HepG2 (cell line): ENCODE results near the gene LZTS2. TPM values are rescaled to one million over a fixed set of nuclear protein-coding genes. Genes with fewer than 3 reads are reported as not detected.

Experiments used
- ATAC-seq: fragments of 200-7000 bp; cut with Tn5 transposase; 3 replicates; pipeline ENCODE4 v1.9.1; 2020; ENCODE audit warnings: mild to moderate bottlenecking, moderate library complexity
- BruUV-seq: library from RNA; stranded (reverse); fragments of 400-500 nt; replicated peaks from 2 replicates; lab custom pipeline; 2021; lab: Mats Ljungman, UMichigan
- CTCF ChIA-PET: fragments of 300-600 bp; formaldehyde crosslinking; extraction: SDS; loops from one replicate; lab custom pipeline; 2021; ENCODE audit warnings: low total read pairs, inconsistent platforms, low intra/inter-chr PET ratio; lab: Yijun Ruan, JAX
- POLR2A ChIA-PET: fragments of 350-600 bp; sonication (Branson Sonifier 250); formaldehyde crosslinking; loops from one replicate; lab custom pipeline; 2020; ENCODE audit warnings: antibody characterized with exemption, inconsistent platforms; lab: Yijun Ruan, JAX
- DNase-seq: peaks from one replicate; pipeline ENCODE4 v3.0.0-alpha.2; 2015; ENCODE audit warnings: low spot score
- FAIRE-seq: peaks from 3 replicates; lab custom pipeline; 2011; peaks lifted over from hg19 to GRCh38; lab: Jason Lieb, UNC
- H2AFZ ChIP-seq: one replicate; pipeline ENCODE4 v1.6.1; 2011; ENCODE audit warnings: low read length, inconsistent platforms
- H3K27ac ChIP-seq: fragments of 300-600 bp; 3 replicates; pipeline ENCODE4 v1.8.0; 2011; ENCODE audit warnings: mixed run types, mild to moderate bottlenecking, mixed read lengths, low read length, inconsistent platforms; ENCODE audit not compliant: insufficient read depth; ENCODE audit errors: extremely low read length
- H3K27me3 ChIP-seq, 2 experiments: fragments of 200-600 bp in 1 of 2; 2 replicates in 1 of 2; 3 replicates in 1 of 2; pipeline versions ENCODE4 v1.6.0 to v1.8.0; 2011; ENCODE audit warnings: low read length in 2 of 2, mild to moderate bottlenecking in 2 of 2, moderate library complexity in 2 of 2, inconsistent platforms in 1 of 2; ENCODE audit not compliant: insufficient read depth in 2 of 2, control insufficient read depth in 1 of 2
- H3K36me3 ChIP-seq, 2 experiments: fragments of 200-600 bp in 1 of 2; replicated peaks in 1 of 2; 2 replicates in 1 of 2; 3 replicates in 1 of 2; pipeline versions ENCODE4 v1.5.1 to v1.8.0; 2011; ENCODE audit warnings: low read length in 2 of 2, inconsistent platforms in 1 of 2; ENCODE audit not compliant: insufficient read depth in 2 of 2, control insufficient read depth in 1 of 2
- H3K4me1 ChIP-seq: 2 replicates; pipeline ENCODE4 v1.5.1; 2012; ENCODE audit warnings: low read length, inconsistent platforms; ENCODE audit not compliant: insufficient read depth
- H3K4me2 ChIP-seq: 2 replicates; pipeline ENCODE4 v1.6.0; 2011; ENCODE audit warnings: low read depth, low read length, inconsistent platforms
- H3K4me3 ChIP-seq, 3 experiments: fragments of 200-600 bp in 1 of 3; sonication (generic), shearing (Covaris generic) in 1 of 3; replicated peaks in 1 of 3; 2 replicates each; pipeline ENCODE4 v1.5.1; 2011 to 2016; ENCODE audit warnings: low read length in 3 of 3, inconsistent platforms in 2 of 3, low read depth in 2 of 3, mild to moderate bottlenecking in 2 of 3, control low read depth in 1 of 3, mixed read lengths in 1 of 3; ENCODE audit not compliant: insufficient read depth in 1 of 3
- H3K79me2 ChIP-seq: one replicate; pipeline ENCODE4 v1.6.1; 2011; ENCODE audit warnings: low read length, inconsistent platforms; ENCODE audit not compliant: insufficient read depth
- H3K9ac ChIP-seq: 2 replicates; pipeline ENCODE4 v1.6.0; 2011; ENCODE audit warnings: mild to moderate bottlenecking, low read depth, low read length, inconsistent platforms; ENCODE audit not compliant: insufficient read depth
- H3K9me3 ChIP-seq: 2 replicates; pipeline ENCODE4 v1.5.1; 2012; ENCODE audit warnings: mild to moderate bottlenecking, low read length
- H4K20me1 ChIP-seq: 2 replicates; pipeline ENCODE4 v1.6.0; 2011; ENCODE audit warnings: inconsistent platforms, mild to moderate bottlenecking, low read length, moderate library complexity; ENCODE audit not compliant: insufficient read depth
- ATF7 ChIP-seq, 2 experiments: fragments of 450-650 bp in 1 of 2; sonication (generic) in 1 of 2; formaldehyde crosslinking in 1 of 2; IDR thresholded peaks; 2 replicates each; pipeline versions ENCODE4 v1.4.0 to v1.6.1; 2016 to 2020; ENCODE audit warnings: antibody characterized with exemption in 1 of 2, mild to moderate bottlenecking in 1 of 2, missing genetic modification reagents in 1 of 2
- E2F1 ChIP-seq: sonication (generic); formaldehyde crosslinking; IDR thresholded peaks from 2 replicates; pipeline ENCODE4 v1.5.0; 2020; ENCODE audit warnings: missing genetic modification reagents
- FOXA3 ChIP-seq: IDR thresholded peaks from 2 replicates; pipeline ENCODE4 v1.6.1; 2016; ENCODE audit warnings: missing genetic modification reagents, missing compliant biosample characterization
- HDAC2 ChIP-seq: sonication (generic); formaldehyde crosslinking; IDR thresholded peaks from 2 replicates; pipeline ENCODE4 v1.4.0; 2020; ENCODE audit warnings: missing genetic modification reagents
- RARA ChIP-seq: IDR thresholded peaks from 2 replicates; pipeline ENCODE4 v1.6.1; 2016; ENCODE audit warnings: missing genetic modification reagents, missing compliant biosample characterization
- RXRA ChIP-seq: sonication (generic); formaldehyde crosslinking; IDR thresholded peaks from 2 replicates; pipeline ENCODE4 v1.5.1; 2020; ENCODE audit warnings: missing genetic modification reagents
- SOX13 ChIP-seq, 3 experiments: fragments of 450-650 bp in 1 of 3; sonication (generic) in 1 of 3; formaldehyde crosslinking in 1 of 3; IDR thresholded peaks in 2 of 3; conservative IDR thresholded peaks in 1 of 3; 2 replicates each; pipeline versions ENCODE4 v1.5.0 to v1.6.1; 2016 to 2020; ENCODE audit warnings: antibody characterized with exemption in 1 of 3, mild to moderate bottlenecking in 1 of 3, missing compliant biosample characterization in 1 of 3, missing genetic modification reagents in 1 of 3, moderate library complexity in 1 of 3
- TBX2 ChIP-seq: sonication (generic); formaldehyde crosslinking; IDR thresholded peaks from 2 replicates; pipeline ENCODE4 v1.5.0; 2020; ENCODE audit warnings: missing genetic modification reagents, mild to moderate bottlenecking, borderline replicate concordance
- TFDP2 ChIP-seq: sonication (generic); formaldehyde crosslinking; IDR thresholded peaks from 2 replicates; pipeline ENCODE4 v1.4.0; 2020; ENCODE audit warnings: missing genetic modification reagents
- ZNF687 ChIP-seq: sonication (generic); formaldehyde crosslinking; IDR thresholded peaks from 2 replicates; pipeline ENCODE4 v1.5.1; 2020; ENCODE audit warnings: mild to moderate bottlenecking, missing genetic modification reagents, moderate library complexity
- ZNF770 ChIP-seq: sonication (generic); formaldehyde crosslinking; IDR thresholded peaks from 2 replicates; pipeline ENCODE4 v1.5.0; 2020; ENCODE audit warnings: mild to moderate bottlenecking, missing genetic modification reagents
- ZSCAN25 ChIP-seq: sonication (generic); formaldehyde crosslinking; IDR thresholded peaks from 2 replicates; pipeline ENCODE4 v1.8.0; 2022; ENCODE audit warnings: mild to moderate bottlenecking, missing genetic modification reagents
- WGBS: methylation state at CpG from one replicate; pipeline ENCODE4 v1.1.6; 2017; ENCODE audit warnings: low lambda C conversion rate; 5-methylcytosine and 5-hydroxymethylcytosine counted together
- in situ Hi-C: cut with HindIII; loops from 2 replicates; pipeline ENCODE4 v1.10.0; 2017; ENCODE audit warnings: low pct_unique_long_range_greater_than_20kb; ENCODE audit not compliant: extremely low pct_ligation_motif_present
- intact Hi-C: fragments of 100-400 bp; cut with micrococcal nuclease; formaldehyde crosslinking; loops from one replicate; pipeline ENCODE4 v1.10.0; 2022; ENCODE audit not compliant: unreplicated experiment
- polyA plus RNA-seq, 8 experiments: library from polyadenylated mRNA; depleted of rRNA in 3 of 8; stranded (reverse) in 7 of 8; unstranded in 1 of 8; fragments of >200 nt; fragmentation: Illumina TruSeq in 4 of 8; extraction: Trizol in 4 of 8; gene quantifications; 2 replicates each; pipeline versions ENCODE4 v1.2.1 to v1.2.3, GENCODE V29; 2011 to 2016; ENCODE audit warnings: low read depth in 4 of 8, missing spikeins in 1 of 8, mixed read lengths in 1 of 8; ENCODE audit not compliant: insufficient read depth in 1 of 8
- total RNA-seq, 5 experiments: library from RNA; depleted of rRNA; stranded (reverse); fragments of >200 nt; fragmentation: Illumina TruSeq; extraction: Trizol; gene quantifications; 2 replicates each; pipeline ENCODE4 v1.2.3, GENCODE V29; 2016; ENCODE audit warnings: low read depth in 1 of 5

Gene LZTS2
- total and polyA plus RNA-seq, 2 of the 13 experiments (the other 11 are each of a cell fraction or from before 2014, with no cell fraction given): 43.6 to 65.6 TPM

GRCh38 chr10:101046332-101047238, 47.0 kb downstream of the LZTS2 start:
- ChIA-PET POLR2A (interaction anchor here (0.8 to 2.8 kb wide), 5 partner anchors 15 to 95 kb away, joined by 3 to 20 read pairs (median 4); partner anchors contain the start of gene KAZALD1), CTCF (no interaction called here)
- peak overlapping the region; percentile 12 for H3K9ac ChIP-seq
- WGBS: 7% methylated on average over 19 of the region's 25 CpGs
- BruUV-seq: no TSS peak
- no peaks in the 10 kb centered on the region for H3K9me3 ChIP-seq
- peak overlapping the region; percentile 94 for H3K4me2 ChIP-seq
- in situ Hi-C loops (no loop called here), intact Hi-C loops (no loop called here)
- H3K36me3 ChIP-seq: no peaks in the 10 kb centered on the region
- no peaks in the 10 kb centered on the region; a peak in 1 of 5 replicates for H3K27me3 ChIP-seq
- DNase-seq (no peak), ATAC-seq (peak; percentile 32), FAIRE-seq (no peak)
- no peaks in the 10 kb centered on the region for H3K79me2 ChIP-seq
- H3K4me1 ChIP-seq: peaks cover 57% of the 10 kb centered on the region
- H3K27ac ChIP-seq: no peak overlapping the region
- H3K4me3 ChIP-seq: peak overlapping the region; percentile 39 to 61 (median 43)
- H4K20me1 ChIP-seq: no peaks in the 10 kb centered on the region
- peak overlapping the region; percentile 79 for H2AFZ ChIP-seq
- TF ChIP-seq TBX2 (CRISPR knock-in tag): peak; percentile 26; the same call in 1 of the 2 replicates
- no peak for TF ChIP-seq E2F1 (CRISPR knock-in tag)
- peak; percentile 50 for TF ChIP-seq ZNF687 (CRISPR knock-in tag)
- peak; percentile 11; the same call in 1 of the 2 replicates for TF ChIP-seq RARA (CRISPR knock-in tag)
- TF ChIP-seq ZNF770 (CRISPR knock-in tag): 0 out of 2 replicates have a peak, but pooled peaks have one; percentile 15
- no peak for TF ChIP-seq SOX13 (IDR thresholded peaks at IDR 0.05)
- peak in 1 of 2 experiments; percentile 12; a peak in 1 of 4 replicates for TF ChIP-seq SOX13 (CRISPR knock-in tag; conservative IDR thresholded peaks at IDR 0.05 in 1 of 2, IDR thresholded peaks at IDR 0.05 in 1 of 2)
- TF ChIP-seq HDAC2 (CRISPR knock-in tag): no peak
- 0 out of 2 replicates have a peak, but pooled peaks have one; percentile 31 for TF ChIP-seq ZSCAN25 (CRISPR knock-in tag)
- TF ChIP-seq FOXA3 (CRISPR knock-in tag): peak; percentile 47
- TF ChIP-seq ATF7 (IDR thresholded peaks at IDR 0.05): no peak
- TF ChIP-seq ATF7 (CRISPR knock-in tag; IDR thresholded peaks at IDR 0.05): no peak
- 0 out of 2 replicates have a peak, but pooled peaks have one; percentile 26 for TF ChIP-seq TFDP2 (CRISPR knock-in tag)
- 0 out of 2 replicates have a peak, but pooled peaks have one; percentile 14 for TF ChIP-seq RXRA
